Hepatic stellate cell (primary cell): ENCODE data around the gene SYVN1.
"Not testable (repeated sequence)": the region's sequence is repeated elsewhere in the genome, so short reads cannot be mapped to it uniquely, and the experiment has no call there.

ENCODE experiments used
- DNase-seq: peaks from one replicate; pipeline ENCODE4 v3.0.0; 2011; ENCODE audit warnings: low spot score

SYVN1 gene

DNA sequence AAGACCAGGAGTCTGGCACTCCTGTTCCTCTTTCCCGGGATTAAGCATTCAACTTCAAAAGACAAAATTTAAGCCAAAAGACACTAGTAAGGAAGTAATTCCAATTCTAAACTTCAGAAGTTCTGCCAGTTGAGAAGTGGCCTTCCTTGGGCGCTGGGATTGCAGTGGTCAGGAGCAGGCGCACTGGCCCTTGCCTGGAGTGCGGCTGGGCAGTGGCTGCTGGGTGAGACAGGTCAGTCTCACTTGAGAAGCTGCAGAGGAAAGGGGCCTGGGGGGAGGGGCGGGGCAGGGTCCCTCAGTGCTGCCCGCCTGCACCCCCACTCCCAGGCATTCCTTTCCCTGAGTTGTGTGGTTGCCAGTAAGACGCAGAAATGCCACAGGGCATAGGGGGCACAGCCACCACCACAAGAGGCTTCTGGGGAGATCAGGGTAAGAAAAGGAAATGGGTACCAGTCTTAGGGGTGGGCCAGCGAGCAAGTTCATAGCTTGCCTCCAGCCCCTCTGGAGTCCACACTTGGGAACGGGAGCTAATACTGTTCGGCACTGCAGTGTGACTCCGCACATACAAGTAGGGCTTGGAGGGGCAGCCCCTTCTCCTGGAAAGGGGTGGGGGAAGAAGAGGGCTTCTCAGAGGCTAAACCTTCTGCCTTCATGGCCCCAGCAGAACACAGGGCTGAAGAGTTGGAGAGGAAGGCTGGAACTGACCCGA, 6.7 kb downstream of the SYVN1 start:
- DNase-seq, result no peak

GRCh38 chr11:65126624-65127274, 7.6 kb downstream of the SYVN1 start:
- no peak for DNase-seq

- DNase-seq, result no peak
These were observed 8.9 kb downstream of the SYVN1 start for GRCh38 chr11:65125197-65126056.

DNA sequence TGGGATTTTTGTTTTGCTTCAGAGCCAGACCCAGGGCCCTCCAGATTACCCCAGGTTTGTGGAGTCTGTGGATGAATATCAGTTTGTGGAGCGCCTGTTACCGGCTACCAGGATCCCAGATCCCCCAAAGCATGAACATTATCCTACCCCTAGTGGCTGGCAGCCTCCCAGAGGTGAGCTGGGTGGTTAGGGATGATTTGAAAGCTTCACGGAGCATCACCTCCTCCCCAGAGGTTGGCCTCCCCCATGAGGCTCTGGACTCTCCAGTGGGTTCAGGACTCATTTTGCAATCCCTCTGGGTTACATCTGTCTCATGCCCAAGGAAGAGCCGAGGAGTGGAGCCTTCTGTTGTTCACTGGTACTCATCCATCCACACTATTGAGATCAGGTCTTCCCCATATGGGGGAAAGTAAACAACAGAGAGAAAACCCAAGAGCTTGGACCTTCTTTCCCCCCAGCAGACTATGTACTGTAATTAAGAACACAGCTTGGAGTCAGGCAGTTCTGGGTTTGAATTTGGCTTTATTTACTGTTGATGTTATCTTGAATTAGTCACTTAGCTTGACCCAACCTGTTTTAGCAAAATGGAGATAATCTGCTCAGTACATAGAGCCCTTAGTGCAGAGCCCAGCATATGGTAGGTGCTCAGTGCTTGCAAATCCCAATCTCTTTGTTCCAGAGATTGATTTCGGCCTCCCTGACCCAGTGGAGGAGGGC, 9.7 kb downstream of the SYVN1 start:
- DNase-seq, result no peak

- peak; percentile 98 for DNase-seq
These were observed 12.2 kb downstream of the SYVN1 start, which contains the start of the genes FAU and MRPL49 for GRCh38 chr11:65121865-65122696. Gene FAU, minus strand, starts transcription at chr11:65122134. Its CDS starts 321 bp downstream, at chr11:65121813. Gene MRPL49, plus strand, starts transcription at chr11:65122321. Its CDS starts 26 bp downstream, at chr11:65122347.

GRCh38 chr11:65121447-65121864, 12.9 kb downstream of the SYVN1 start:
- DNase-seq, result no peak

GRCh38 chr11:65120831-65121230, 13.5 kb downstream of the SYVN1 start:
- no peak for DNase-seq

GRCh38 chr11:65119670-65119995, 14.7 kb downstream of the SYVN1 start:
- no peak for DNase-seq

DNA sequence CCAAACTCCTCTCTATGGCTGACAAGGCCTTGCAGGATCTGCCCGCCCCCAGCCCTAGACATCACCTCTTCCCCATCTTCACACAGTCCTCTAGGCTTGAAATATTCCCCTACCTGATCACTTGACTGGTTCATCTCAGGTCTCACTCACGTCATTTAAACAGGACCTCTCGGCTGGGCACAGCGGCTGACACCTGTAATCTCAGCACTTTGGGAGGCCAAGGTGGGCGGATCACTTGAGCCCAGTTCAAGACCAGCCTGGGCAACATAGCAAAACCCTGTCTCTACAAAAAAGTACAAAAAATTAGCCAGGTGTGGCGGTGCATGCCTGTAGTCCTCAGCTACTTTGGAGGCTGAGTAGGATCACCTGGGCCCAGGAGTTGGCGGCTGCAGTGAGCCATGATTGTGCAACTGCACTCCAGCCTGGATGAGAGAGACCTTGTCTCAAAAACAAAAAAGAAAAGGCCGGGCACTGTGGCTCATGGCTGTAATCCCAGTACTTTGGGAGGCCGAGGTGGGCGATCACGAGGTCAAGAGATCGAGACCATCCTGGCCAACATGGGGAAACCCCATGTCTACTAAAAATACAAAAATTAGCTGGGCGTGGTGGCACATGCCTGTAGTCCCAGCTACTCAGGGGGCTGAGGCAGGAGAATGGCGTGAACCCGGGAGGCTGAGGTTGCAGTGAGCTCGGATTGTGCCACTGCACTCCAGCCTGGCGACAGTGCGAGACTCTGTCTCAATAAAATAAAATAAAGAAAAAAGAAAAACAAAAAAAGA, 15.2 kb downstream of the SYVN1 start:
- DNase-seq, result not testable (repeated sequence)

DNA sequence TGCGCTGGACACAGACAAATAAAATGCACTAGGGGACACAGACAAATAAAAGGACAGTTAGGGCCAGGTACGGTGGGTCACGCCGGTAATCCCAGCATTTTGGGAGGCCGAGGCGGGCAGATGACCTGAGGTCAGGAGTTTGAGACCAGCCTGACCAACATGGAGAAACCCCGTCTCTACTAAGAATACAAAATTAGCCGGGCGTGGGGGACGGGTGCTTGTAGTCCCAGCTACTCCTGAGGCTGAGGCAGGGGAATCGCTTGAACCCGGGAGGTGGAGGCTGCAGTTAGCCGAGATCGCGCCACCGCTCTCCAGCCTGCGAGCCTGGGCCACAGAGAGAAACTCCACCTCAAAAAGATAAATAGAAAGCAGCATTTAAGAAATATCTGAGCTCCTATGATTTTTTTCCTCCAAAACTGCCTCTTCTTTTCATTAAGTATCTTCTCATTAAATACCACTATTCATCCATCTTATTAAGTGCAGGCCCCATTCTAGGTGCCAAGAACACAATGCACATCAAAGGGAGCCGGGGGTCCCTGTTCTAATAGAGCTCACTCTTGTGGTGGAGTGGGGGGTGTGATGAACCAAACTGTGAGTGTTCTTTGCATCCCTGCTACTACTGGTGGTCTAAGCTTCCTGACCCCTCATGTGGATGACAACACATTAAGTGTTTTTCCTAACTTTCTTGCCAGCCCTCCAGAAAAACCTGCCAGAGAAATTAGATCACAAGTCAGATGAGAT, 16.1 kb downstream of the SYVN1 start:
- no peak for DNase-seq

DNA sequence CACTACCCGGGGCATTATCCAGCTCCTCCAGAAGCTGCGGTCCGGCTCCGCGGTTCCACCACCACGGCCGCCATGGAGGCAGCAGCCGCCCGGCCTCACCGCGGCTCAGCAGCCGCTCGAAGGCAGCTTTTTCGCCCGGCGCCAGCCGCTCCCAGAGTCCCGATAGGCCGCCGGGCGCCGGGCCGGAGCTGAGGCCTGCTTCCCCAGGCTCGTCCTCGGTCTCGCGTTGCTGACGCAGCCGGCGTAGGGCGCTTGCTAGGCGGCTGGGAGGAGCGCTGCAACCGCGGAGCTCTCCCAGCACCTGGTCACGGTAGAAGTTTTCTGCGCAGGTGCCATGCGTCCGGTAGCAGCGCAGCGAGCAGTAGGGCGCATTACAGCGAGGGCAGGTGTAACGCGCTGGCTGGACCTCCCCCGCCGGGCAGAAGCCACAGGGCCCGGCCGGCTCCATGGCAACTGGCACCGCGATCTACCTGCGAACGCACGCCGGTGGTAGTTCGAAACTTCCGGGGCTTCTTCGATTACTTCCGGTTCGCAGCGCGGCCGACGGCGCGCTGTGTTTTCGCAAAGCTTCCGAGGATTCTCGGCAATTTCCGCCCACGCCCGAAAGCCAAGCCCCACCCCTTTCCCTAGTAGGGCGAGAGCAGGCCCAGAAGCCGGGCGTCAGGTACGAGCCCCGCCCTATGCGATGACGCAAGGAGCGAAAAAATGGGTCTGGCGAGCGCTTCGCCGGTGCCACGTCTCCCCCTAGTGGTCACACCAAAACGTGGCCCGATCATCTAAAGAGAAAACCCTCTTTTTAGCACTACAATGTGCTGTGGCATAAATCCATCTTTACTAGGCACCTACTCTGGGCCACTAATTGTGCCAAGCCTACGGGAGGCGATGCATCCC, 16.9 kb downstream of the SYVN1 start, which contains the start of gene ZNHIT2:
ZNHIT2 (minus strand) TSS at position 496 of the 891 bp plus-strand sequence; CDS start at position 448, 48 bp downstream.
- peak; percentile 95 for DNase-seq

GRCh38 chr11:65116370-65117205, 17.7 kb downstream of the SYVN1 start:
- DNase-seq, result no peak

GRCh38 chr11:65115361-65116082, 18.8 kb downstream of the SYVN1 start:
- no peak for DNase-seq

- DNase-seq, result no peak
These were observed 19.7 kb downstream of the SYVN1 start for GRCh38 chr11:65114538-65115171.

DNA sequence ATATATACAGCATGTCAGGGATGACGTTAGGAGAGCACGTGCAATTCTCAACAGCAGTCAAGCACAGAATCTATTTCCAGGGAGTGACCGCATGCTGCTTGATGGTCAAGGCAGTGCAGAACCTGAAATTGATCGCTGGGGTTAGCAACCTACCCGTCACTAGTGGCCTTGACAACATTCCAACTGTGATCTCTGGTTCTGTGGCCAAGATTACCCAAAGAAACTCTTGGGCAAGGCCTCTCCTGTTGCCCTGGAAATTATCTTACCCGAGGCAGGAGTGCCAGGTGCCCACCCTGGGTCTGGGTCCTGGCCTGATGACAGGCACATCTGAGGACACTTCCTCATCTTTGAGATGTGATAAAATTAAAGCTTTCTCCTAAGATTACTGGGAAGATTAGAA, 20.5 kb downstream of the SYVN1 start:
- no peak for DNase-seq

- DNase-seq, result no peak
These were observed 21.0 kb downstream of the SYVN1 start for GRCh38 chr11:65113361-65113756.
